ENCODE data around the gene SLC2A1.
"Not testable (repeated sequence)": the region's sequence is repeated elsewhere in the genome, so short reads cannot be mapped to it uniquely, and the experiment has no call there.

Gene SLC2A1

GRCh38 chr1:42929434-42930177 lies 29.1 kb downstream of the SLC2A1 start:
- DNase-seq (ENCODE audit: low read depth in 3 of 3), result no peak

DNA sequence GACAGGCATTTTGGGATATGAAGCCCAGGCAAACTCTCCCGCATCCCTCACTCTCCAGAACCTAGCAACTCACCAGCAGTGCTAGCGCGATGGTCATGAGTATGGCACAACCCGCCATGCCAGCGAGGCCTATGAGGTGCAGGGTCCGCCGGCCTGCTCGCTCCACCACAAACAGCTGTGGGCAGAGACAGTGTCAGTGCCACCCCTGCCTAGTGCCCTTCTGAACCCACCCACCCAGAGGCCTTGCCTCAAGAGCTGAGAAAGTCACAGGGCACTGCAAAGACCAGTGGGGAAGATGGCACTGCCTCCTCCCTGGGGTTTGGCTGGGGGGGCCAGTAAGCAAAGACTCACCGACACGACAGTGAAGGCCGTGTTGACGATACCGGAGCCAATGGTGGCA lies 29.8 kb downstream of the SLC2A1 start:
- DNase-seq (ENCODE audit: low read depth in 3 of 3), result no peak

GRCh38 chr1:42927920-42928505 lies 30.7 kb downstream of the SLC2A1 start:
- no peak for DNase-seq (ENCODE audit: low read depth in 3 of 3)

DNA sequence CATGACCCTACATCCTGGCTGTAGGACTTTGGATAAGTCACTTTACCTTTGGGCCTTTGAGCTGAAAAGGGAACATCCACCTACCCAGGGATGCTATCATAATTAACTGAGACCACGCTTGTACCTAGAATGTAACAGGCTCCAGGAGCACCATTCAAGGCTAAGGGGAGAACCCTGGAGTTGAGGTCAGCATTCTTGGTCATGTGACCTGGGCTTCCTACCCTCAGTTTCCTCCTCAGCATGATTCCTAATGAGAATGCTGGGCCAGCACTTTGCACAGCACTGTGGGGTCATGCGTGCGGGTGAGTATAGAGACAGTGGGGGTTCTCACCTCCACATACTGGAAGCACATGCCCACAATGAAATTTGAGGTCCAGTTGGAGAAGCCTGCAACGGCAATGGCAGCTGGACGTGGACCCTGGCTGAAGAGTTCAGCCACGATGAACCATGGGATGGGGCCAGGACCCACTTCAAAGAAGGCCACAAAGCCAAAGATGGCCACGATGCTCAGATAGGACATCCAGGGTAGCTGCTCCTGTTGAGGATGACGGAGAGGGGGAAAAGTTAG lies 31.3 kb downstream of the SLC2A1 start:
- no peak for DNase-seq (ENCODE audit: low read depth in 3 of 3)

DNA sequence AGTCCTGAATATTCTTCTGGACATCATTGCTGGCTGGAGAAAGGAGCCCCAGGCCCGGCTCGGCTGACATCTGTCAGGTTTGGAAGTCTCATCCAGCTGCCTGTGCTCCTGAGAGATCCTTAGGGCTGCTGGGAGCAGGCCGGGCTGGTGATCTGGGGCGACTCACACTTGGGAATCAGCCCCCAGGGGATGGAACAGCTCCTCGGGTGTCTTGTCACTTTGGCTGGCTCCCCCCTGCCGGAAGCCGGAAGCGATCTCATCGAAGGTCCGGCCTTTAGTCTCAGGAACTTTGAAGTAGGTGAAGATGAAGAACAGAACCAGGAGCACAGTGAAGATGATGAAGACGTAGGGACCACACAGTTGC lies 31.8 kb downstream of the SLC2A1 start:
- no peak for DNase-seq (ENCODE audit: low read depth in 3 of 3)

DNA sequence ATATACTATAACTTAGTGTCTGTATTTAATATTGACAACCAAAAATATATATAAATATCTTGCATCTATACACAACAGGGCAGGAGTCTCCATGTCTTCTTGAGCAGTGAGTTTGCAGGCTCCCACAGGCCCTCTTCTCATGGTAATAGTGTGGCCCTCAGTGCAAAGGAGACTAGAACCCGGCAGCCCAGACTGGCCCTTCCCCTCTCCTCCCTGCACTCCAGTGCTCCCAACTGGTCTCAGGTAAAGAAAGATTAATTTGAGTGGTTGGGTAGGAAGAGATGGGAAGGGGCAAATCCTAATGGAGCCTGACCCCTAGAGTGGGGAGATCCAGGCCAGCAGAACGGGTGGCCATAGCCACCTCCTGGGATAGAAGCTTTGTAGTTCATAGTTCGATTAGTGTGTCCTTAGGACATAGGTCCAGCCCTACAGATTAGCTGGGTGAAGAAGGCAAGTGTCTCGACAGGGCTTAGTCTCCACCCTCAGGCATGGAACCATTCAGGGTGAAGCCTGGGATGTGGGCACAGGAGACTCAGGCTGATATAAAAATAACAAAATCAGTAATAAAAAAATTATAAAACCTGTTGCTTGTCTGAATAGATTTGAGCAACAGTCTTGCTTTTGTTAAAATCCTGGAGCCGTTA lies 32.3 kb downstream of the SLC2A1 start:
- no peak for DNase-seq (ENCODE audit: low read depth in 3 of 3)

GRCh38 chr1:42924851-42925760 lies 33.6 kb downstream of the SLC2A1 start:
- no peak for DNase-seq (ENCODE audit: low read depth in 3 of 3)

- peak; percentile 85 to 92 (median 87) for DNase-seq (ENCODE audit: low read depth in 3 of 3)
These were observed 34.4 kb downstream of the SLC2A1 start for GRCh38 chr1:42924082-42924850.

DNA sequence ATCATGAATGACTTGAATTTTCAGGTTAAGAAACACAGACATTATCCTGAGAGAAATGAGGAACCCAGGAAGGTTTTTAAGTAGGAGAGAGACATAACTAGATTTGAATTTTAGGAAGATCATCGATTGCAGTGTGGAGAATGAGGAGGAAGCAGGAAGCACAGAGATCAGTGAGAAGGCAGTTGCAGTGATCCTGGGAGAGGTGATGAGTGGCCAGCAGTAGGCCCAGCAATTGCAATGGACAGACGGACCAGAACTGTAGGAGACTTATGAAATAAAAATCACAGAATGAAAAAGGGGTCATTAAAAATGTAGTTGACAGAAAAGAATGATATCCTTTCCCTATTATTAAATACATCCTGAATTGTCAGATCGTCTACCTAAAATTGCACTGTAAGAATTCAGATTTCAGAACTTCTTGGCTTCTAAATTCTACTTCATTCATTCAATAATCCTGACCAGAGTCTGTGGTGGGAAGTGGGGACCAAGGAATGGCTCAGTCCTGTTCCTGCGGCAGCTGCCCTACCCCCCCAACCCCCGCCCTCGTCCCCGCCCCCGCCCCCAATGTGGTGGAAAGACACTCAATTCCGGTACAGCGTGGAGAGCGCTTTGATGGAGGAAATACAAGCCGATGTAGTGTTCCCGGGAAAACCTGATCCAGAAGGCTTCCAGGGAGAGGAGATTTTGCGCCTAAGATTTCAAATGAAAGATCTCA lies 35.1 kb downstream of the SLC2A1 start:
- DNase-seq (ENCODE audit: low read depth in 3 of 3), result no peak

GRCh38 chr1:42922687-42923366 lies 35.8 kb downstream of the SLC2A1 start:
- peak in 2 of 3 donors; percentile 50 to 53 for DNase-seq (ENCODE audit: low read depth in 3 of 3)

DNA sequence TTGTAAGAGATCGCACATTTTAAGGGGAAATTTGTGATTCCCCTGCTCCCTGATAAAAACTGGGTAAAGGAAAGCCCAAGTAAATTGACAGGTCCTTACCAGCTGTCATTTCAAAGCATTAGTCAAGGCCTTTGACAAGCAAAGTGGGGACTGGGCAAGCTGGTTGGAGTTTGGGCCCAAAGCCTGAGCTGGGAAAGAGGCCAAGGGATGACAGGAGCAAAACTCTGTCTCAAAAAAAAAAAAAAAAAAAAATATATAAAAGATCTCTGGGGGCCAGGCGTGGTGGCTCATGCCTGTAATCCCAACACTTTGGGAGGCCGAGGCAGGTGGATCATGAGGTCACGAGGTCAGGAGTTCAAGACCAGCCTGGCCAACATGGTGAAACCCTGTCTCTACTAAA lies 36.9 kb downstream of the SLC2A1 start:
- no peak for DNase-seq (ENCODE audit: low read depth in 3 of 3)

- DNase-seq (ENCODE audit: low read depth in 3 of 3), result not testable (repeated sequence)
These were observed 39.0 kb downstream of the SLC2A1 start for GRCh38 chr1:42919651-42920050.

GRCh38 chr1:42917241-42917495 lies 41.5 kb downstream of the SLC2A1 start:
- DNase-seq (ENCODE audit: low read depth in 3 of 3), result no peak

GRCh38 chr1:42915456-42915855 lies 43.2 kb downstream of the SLC2A1 start:
- DNase-seq (ENCODE audit: low read depth in 3 of 3), result no peak

DNA sequence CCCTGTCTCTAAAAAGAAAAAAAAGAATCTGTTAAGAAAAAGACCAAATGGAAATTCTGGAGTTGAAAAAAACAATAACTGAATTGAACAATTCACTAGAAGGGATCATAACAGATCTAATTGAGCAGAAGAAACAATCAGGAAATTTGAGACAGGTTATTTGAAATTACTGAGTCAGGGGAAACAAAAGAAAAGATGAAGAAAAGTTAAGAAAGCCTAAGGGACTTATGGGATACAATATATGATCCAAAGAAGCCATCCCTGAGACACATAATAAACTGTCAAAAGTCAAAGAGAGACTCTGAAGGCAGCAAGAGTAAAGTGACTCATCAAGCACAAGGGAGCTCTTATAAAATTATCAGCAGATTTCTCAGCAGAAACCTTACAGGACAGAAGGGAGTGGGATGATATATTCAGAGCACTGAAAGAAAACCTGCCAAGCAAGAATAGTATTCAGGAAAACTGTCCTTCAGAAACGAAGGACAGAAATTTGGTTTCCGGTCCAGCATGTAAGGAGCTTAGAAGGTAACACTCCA lies 44.5 kb downstream of the SLC2A1 start:
- no peak for DNase-seq (ENCODE audit: low read depth in 3 of 3)

GRCh38 chr1:42913426-42914091 lies 45.1 kb downstream of the SLC2A1 start:
- no peak for DNase-seq (ENCODE audit: low read depth in 3 of 3)

DNA sequence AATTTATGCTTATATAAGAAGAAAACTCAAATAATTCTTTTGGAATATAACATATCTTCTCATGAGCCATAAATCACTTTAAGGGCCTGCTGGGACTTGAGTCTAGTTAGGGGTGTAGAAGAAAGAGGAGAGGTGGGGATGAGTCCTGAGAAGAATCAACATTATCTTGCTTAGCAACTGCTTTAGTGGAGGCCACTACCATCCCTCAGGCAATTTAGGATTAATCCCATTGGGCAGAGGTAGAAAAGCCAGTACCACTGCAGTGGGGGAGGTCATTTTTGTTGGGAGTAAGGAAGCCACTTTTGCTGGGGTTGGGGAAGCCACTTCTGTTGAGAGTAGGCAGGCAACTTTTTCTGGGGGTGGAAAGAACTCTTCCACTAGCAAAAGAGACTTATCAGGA lies 47.7 kb downstream of the SLC2A1 start:
- DNase-seq (ENCODE audit: low read depth in 3 of 3), result no peak

DNA sequence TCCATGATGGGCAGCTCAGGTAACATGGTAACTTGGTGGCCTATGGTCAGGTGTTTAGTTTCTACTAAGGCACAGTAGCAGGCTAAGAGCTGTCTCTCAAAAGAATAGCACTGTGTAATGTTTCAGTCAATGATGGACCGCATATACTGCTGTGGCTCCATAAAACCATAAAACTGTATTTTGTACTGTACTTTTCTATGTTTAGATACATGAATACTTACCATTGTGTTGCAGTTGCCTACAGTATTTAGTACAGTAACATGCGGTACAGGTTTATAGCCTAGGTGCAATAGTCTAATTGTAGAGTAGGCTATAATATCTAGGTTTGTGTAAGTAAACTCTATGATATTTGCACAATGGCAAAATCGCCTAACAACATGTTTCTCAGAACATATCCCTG lies 50.6 kb downstream of the SLC2A1 start:
- DNase-seq (ENCODE audit: low read depth in 3 of 3), result no peak

- no peak for DNase-seq (ENCODE audit: low read depth in 3 of 3)
These were observed 54.2 kb downstream of the SLC2A1 start for GRCh38 chr1:42904434-42904833.
